SU-DHL-6 (cell line): ENCODE measurements around the gene SH3BP5.

Experiments used
- H2AFZ ChIP-seq: fragments of 200-600 bp; sonication (generic); 2 replicates; pipeline ENCODE4 v1.6.1; 2014; ENCODE audit warnings: low read depth, mild to moderate bottlenecking, moderate library complexity, mixed read lengths, antibody characterized with exemption, low read length; ENCODE audit not compliant: severe bottlenecking
- H3F3A ChIP-seq: fragments of 200-600 bp; shearing (Covaris generic); 2 replicates; pipeline ENCODE4 v1.6.0; 2016; ENCODE audit warnings: antibody characterized with exemption, mild to moderate bottlenecking; ENCODE audit not compliant: insufficient read depth
- H3K27ac ChIP-seq: fragments of 200-600 bp; sonication (generic); 2 replicates; pipeline ENCODE4 v1.5.1; 2016; ENCODE audit warnings: low read depth, mild to moderate bottlenecking, low read length, moderate library complexity, mixed read lengths
- H3K27me3 ChIP-seq: fragments of 200-600 bp; sonication (generic), shearing (Covaris generic); 2 replicates; pipeline ENCODE4 v1.6.0; 2014; ENCODE audit warnings: mild to moderate bottlenecking, low read length
- H3K36me3 ChIP-seq: fragments of 200-600 bp; sonication (generic); 2 replicates; pipeline ENCODE4 v1.6.1; 2014; ENCODE audit warnings: mild to moderate bottlenecking, low read length, mixed read lengths
- H3K4me2 ChIP-seq: fragments of 300-600, 200-600 bp; shearing (Covaris generic), sonication (generic); 2 replicates; pipeline ENCODE4 v1.6.0; 2014; ENCODE audit warnings: low read length, low read depth, mild to moderate bottlenecking; ENCODE audit not compliant: poor library complexity, severe bottlenecking
- H3K4me3 ChIP-seq: fragments of 200-600 bp; sonication (generic); 2 replicates; pipeline ENCODE4 v1.5.1; 2014; ENCODE audit warnings: antibody characterized with exemption, low read length, mild to moderate bottlenecking, mixed read lengths; ENCODE audit not compliant: insufficient read depth, poor library complexity, severe bottlenecking
- H3K79me2 ChIP-seq: fragments of 200-600 bp; sonication (generic); 2 replicates; pipeline ENCODE4 v1.6.1; 2014; ENCODE audit warnings: mild to moderate bottlenecking, low read length, moderate library complexity; ENCODE audit not compliant: insufficient read depth
- H3K9ac ChIP-seq: fragments of 200-600 bp; sonication (generic); 2 replicates; pipeline ENCODE4 v1.7.0; 2014; ENCODE audit warnings: mild to moderate bottlenecking, low read length
- H3K9me2 ChIP-seq: fragments of 200-600 bp; sonication (generic); replicated peaks from 2 replicates; pipeline ENCODE4 v1.6.1; 2014; ENCODE audit warnings: low read length; ENCODE audit not compliant: insufficient read depth
- H3K9me3 ChIP-seq: fragments of 200-600 bp; sonication (generic); 2 replicates; pipeline ENCODE4 v1.6.1; 2014; ENCODE audit warnings: low read length, mixed read lengths; ENCODE audit not compliant: insufficient read depth
- H4K20me1 ChIP-seq: fragments of 200-600 bp; sonication (generic); 2 replicates; pipeline ENCODE4 v1.6.1; 2014; ENCODE audit warnings: low read depth, mild to moderate bottlenecking, antibody characterized with exemption, low read length, moderate library complexity, mixed read lengths
- EZH2phosphoT487 ChIP-seq: fragments of 200-600 bp; sonication (generic), shearing (Covaris generic); conservative IDR thresholded peaks from 2 replicates; pipeline ENCODE4 v1.6.1; 2018; ENCODE audit warnings: mild to moderate bottlenecking, antibody characterized with exemption, low read length, moderate library complexity, mixed read lengths
- TF ChIP-seq, protein P1 (sequence below): fragments of 200-600 bp; sonication (generic); IDR thresholded peaks from one replicate; pipeline ENCODE4 v1.5.1; 2017; ENCODE audit warnings: antibody characterized with exemption, mild to moderate bottlenecking, low read length, moderate library complexity; ENCODE audit not compliant: insufficient read depth, poor library complexity, severe bottlenecking

Gene SH3BP5, protein sequence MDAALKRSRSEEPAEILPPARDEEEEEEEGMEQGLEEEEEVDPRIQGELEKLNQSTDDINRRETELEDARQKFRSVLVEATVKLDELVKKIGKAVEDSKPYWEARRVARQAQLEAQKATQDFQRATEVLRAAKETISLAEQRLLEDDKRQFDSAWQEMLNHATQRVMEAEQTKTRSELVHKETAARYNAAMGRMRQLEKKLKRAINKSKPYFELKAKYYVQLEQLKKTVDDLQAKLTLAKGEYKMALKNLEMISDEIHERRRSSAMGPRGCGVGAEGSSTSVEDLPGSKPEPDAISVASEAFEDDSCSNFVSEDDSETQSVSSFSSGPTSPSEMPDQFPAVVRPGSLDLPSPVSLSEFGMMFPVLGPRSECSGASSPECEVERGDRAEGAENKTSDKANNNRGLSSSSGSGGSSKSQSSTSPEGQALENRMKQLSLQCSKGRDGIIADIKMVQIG

DNA sequence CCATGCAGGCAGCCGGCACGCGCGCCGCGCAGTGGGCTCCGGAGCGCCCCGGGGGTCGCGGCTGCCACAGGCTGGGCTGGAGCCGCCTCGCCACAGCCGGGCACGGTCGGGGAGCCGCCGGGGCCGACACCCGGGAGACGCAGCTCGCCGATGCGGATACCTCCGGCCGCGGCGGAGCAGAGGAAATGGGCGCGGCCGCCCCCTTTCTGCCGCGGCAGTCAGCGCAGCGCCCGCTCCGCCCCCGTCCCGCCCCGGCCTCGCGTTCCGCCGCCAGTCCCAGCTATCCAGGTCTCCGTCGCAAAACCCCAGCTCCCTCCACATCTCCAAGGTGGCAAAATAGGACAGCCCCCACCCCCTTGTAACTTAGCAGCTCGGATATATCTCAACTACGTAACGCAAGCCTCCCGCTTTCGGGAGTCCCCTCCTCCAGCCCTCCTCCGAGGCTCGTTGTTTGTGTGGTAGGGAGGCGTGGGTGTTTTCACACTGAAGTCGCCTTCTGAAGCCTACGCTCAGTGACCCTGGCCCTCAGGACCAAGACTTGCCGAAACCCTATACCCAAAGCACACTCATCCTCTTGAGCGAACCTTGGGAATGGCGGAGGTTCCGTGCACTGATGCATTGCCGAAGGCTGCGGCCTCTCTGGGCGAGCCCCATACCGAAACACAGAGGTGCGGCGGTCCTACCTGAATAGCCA, at the start of gene SH3BP5:
SH3BP5 (minus strand) TSS at position 182 of the 694 bp plus-strand sequence; CDS start at position 4, 178 bp downstream.
- Histone ChIP-seq H3K36me3 (no peaks in the 10 kb centered on the region), H3K9ac (peak within 1 kb of the TSS; percentile 61), H3K4me3 (peak within 1 kb of the TSS; percentile 64), H3K27ac (no peak within 1 kb of the TSS), H3K9me3 (no peaks in the 10 kb centered on the region), H3K27me3 (no peaks in the 10 kb centered on the region), H3K4me2 (peak within 1 kb of the TSS; percentile 63), H3K79me2 (no peaks in the 10 kb centered on the region), H3F3A (0 out of 2 replicates have a peak, but pooled peaks cover 7% of the 10 kb centered on the region), H3K9me2 (no peaks in the 10 kb centered on the region), H4K20me1 (no peaks in the 10 kb centered on the region), H2AFZ (peak within 1 kb of the TSS; percentile 80)
- TF ChIP-seq, protein P1, sequence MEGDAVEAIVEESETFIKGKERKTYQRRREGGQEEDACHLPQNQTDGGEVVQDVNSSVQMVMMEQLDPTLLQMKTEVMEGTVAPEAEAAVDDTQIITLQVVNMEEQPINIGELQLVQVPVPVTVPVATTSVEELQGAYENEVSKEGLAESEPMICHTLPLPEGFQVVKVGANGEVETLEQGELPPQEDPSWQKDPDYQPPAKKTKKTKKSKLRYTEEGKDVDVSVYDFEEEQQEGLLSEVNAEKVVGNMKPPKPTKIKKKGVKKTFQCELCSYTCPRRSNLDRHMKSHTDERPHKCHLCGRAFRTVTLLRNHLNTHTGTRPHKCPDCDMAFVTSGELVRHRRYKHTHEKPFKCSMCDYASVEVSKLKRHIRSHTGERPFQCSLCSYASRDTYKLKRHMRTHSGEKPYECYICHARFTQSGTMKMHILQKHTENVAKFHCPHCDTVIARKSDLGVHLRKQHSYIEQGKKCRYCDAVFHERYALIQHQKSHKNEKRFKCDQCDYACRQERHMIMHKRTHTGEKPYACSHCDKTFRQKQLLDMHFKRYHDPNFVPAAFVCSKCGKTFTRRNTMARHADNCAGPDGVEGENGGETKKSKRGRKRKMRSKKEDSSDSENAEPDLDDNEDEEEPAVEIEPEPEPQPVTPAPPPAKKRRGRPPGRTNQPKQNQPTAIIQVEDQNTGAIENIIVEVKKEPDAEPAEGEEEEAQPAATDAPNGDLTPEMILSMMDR: peak; percentile 38
- no peak for TF ChIP-seq EZH2phosphoT487

DNA sequence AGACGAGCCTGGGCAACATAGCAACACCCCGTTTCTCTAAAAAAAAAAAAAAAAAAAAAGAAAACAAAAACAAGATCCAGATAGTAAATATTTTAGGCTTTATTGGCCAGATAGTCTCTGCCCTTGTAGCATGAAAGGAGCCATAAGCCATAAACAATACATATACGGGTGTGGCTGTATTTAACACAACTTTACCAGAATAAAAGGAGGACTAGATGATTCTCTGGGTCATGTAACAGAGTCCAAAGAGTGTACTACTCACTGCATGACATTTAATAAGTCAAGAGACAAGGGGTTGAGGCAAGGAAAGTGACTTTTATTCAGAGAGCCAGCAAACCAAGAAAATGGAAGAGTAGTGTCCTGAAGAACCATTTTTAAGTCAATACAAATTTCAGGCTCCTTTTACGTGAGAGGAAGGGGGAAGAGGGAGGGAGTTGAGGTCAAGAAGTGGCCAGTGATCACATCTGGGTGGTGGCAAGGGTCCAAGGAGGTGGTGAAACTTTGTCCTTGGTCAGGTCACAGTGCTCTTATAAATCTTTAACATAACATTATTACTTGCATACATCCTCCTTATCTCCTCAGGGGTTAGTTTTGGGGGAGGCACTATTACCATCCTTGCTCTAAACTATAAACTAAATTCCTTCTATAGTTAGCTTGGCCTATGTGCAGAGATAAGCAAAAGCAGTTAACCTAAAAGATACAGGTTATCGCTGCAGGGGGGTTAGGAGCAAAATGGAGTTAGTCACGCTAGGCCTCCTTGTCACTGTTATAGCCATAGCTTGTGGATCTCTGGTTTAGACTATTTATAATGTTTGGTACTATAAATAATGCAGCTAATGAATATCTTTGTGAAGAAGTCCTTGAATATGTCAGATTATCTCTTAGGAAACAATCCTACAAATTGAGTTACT, 48.8 kb upstream of the SH3BP5 start:
- no peaks in the 10 kb centered on the region for H3K9me3 ChIP-seq
- H3K79me2 ChIP-seq: no peaks in the 10 kb centered on the region
- H3K36me3 ChIP-seq: no peaks in the 10 kb centered on the region
- H3K4me3 ChIP-seq: no peak overlapping the region
- no peak overlapping the region for H3K9ac ChIP-seq
- H3F3A ChIP-seq: peaks cover 18% of the 10 kb centered on the region
- H3K4me2 ChIP-seq: no peak overlapping the region
- H4K20me1 ChIP-seq: no peaks in the 10 kb centered on the region
- no peak overlapping the region for H3K27ac ChIP-seq
- H3K9me2 ChIP-seq: no peaks in the 10 kb centered on the region
- TF ChIP-seq, protein P1: no peak
- no peak for TF ChIP-seq EZH2phosphoT487
- H2AFZ ChIP-seq: no peak overlapping the region
- no peaks in the 10 kb centered on the region for H3K27me3 ChIP-seq

DNA sequence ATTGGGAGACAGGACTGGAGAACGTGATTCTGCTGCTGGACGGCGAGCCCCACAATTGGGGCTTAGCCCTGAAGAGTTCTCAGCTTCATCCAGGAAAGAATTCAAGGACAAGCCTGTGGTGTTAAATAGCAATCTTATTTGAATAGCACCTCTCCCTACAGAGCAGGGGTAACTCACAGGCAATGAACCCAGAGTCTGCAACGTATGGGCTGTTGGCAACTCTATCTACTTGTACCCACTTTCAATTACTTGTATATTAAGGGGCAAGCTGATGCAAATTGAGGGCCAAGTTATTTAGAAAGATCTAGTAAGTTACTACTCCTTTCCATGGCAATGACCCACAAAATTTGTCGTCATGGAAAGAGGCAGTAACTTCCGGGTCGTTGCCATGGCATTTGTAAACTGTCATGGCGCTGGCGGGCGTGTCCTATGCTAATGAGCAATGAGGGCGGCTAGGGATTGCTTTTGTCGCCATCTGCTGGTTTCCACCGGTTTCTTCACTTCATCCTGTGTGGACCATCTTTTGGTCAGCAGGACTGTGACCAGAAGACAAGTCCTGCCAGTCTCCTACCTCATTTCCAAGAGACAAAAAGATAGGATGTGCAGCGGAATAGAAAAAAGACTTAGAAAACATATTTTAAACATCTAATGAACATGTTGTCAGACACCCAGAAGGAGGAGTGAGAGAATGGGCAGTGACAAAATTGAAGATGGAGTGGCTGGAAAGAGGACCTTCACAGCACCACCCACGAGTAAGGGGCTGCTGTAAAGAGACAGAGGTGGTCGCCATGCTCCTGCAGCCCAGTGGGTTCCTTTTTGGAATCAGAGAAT, 45.8 kb upstream of the SH3BP5 start:
- no peaks in the 10 kb centered on the region for H4K20me1 ChIP-seq
- H3K36me3 ChIP-seq: no peaks in the 10 kb centered on the region
- H3K27ac ChIP-seq: no peak overlapping the region
- H3K9ac ChIP-seq: no peak overlapping the region
- H3K4me3 ChIP-seq: peak overlapping the region; percentile 38
- H3K79me2 ChIP-seq: no peaks in the 10 kb centered on the region
- no peaks in the 10 kb centered on the region for H3K9me3 ChIP-seq
- no peaks in the 10 kb centered on the region for H3F3A ChIP-seq
- H3K27me3 ChIP-seq: no peaks in the 10 kb centered on the region
- H2AFZ ChIP-seq: peak overlapping the region; percentile 95
- no peak for TF ChIP-seq EZH2phosphoT487
- TF ChIP-seq, protein P1: peak; percentile 78
- peak overlapping the region; percentile 48 for H3K4me2 ChIP-seq
- no peaks in the 10 kb centered on the region for H3K9me2 ChIP-seq
